Dendritic cell treated with granulocyte-macrophage colony-stimulating factor and Interleukin-4, amounts not matched to agents 40 ng/mL and 50 ng/mL, for 4 days (primary cell): Measurements from ENCODE around the gene ARL8A.
"Not testable (repeated sequence)": the region's sequence is repeated elsewhere in the genome, so short reads cannot be mapped to it uniquely, and the experiment has no call there.

Experiments used
- H3K27ac Mint-ChIP-seq: one replicate; pipeline ENCODE4 v1.8.0; 2022; ENCODE audit warnings: mild to moderate bottlenecking, mixed read lengths
- H3K27me3 Mint-ChIP-seq: one replicate; pipeline ENCODE4 v1.8.0; 2022; ENCODE audit warnings: mild to moderate bottlenecking, mixed read lengths
- H3K36me3 Mint-ChIP-seq: one replicate; pipeline ENCODE4 v1.8.0; 2022; ENCODE audit warnings: low read depth, mixed read lengths
- H3K4me1 Mint-ChIP-seq: one replicate; pipeline ENCODE4 v1.8.0; 2022; ENCODE audit warnings: low read depth, mixed read lengths
- H3K4me3 Mint-ChIP-seq: one replicate; pipeline ENCODE4 v1.8.0; 2022; ENCODE audit warnings: mild to moderate bottlenecking, moderate library complexity, mixed read lengths
- H3K9me3 Mint-ChIP-seq: one replicate; pipeline ENCODE4 v1.8.0; 2022; ENCODE audit warnings: mixed read lengths
- intact Hi-C: fragments of 100-400 bp; cut with micrococcal nuclease; formaldehyde crosslinking; loops from one replicate; pipeline ENCODE4 v1.15.0; 2022

ARL8A gene

DNA sequence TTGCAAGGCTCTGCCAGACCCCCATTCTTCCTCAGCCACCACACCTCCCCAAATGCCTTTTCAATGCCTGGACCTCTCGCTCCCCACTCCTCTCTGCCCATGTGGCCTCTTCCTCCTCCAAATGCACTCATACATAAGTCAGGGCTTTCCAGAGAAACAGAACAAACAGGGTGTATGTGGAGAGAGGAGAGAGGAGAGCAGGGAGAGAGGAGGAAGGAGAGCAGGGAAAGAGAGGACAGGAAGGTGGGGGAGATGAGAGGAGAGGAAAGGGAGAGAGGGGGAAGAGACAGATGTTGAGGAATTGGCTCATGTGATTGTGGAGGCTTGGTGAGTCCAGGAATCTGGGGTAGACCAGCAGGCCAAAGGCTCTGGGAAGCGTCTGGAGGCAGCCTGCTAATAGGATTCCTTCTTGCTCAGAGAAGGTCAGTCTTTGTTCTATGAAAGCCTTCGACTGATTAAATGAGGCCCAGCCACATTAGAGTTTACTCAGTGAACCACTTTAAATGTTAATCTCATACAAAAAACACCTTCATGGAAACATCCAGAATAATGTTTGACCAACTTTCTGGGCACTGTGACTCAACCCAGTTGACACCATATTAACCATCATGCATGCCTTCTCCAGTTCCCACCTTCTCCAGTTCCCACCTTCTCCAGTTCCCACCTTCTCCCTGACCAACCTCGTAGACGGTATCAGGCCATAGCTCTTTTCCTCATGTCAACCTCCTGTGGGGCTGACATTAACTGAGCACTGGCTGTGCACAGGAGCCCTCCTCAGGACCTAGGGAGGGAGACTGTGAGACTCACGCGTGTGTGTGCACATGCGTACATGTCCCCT lies 37.7 kb upstream of the ARL8A start:
- intact Hi-C loops = no loop called here
- Mint-ChIP-seq H3K27me3 (peaks cover 35% of the 10 kb centered on the region), H3K4me1 (peaks cover 5% of the 10 kb centered on the region), H3K27ac (no peak overlapping the region), H3K36me3 (no peaks in the 10 kb centered on the region), H3K4me3 (no peak overlapping the region), H3K9me3 (no peaks in the 10 kb centered on the region)

DNA sequence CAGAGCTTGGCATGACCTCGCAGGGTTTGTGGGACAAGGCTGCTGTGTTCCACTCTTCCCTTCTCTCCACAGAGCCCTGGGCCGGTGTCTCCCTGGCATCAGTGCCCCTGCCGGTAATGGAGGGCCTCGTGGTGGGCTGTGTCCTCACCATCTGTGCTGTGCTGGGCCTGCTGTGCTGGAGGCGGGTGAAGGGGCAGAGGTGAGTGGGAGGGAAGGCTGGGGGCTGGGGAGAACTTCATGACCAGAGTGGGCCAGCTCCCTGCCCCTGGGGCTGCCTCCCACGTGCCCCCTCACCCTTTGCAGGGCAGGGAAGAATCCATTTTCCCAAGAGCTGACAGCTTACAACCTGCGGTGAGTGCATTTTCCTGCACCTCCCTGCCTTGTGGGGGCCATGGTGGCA lies 37.0 kb upstream of the ARL8A start:
- Mint-ChIP-seq H3K4me1 (peaks cover 5% of the 10 kb centered on the region), H3K36me3 (no peaks in the 10 kb centered on the region), H3K9me3 (no peaks in the 10 kb centered on the region), H3K27me3 (peaks cover 31% of the 10 kb centered on the region), H3K4me3 (no peak overlapping the region), H3K27ac (no peak overlapping the region)
- intact Hi-C loops = no loop called here

DNA sequence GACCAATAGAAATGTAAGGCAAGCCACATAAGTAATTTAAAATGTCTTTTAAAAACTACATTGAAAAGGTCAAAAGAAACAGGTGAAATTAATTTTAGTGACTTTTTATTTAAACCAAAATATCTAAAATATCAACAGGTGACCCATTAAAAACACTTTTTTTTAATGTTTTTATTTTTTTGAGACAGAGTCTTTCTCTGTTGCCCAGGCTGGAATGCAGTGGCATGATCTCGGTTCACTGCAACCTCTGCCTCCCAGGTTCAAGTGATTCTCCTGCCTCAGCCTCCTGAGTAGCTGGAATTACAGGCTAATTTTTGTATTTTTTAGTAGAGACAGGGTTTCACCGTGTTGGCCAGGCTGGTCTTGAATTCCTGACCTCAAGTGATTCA lies 36.2 kb upstream of the ARL8A start:
- H3K27ac Mint-ChIP-seq, H3K9me3 Mint-ChIP-seq, intact Hi-C loops, H3K36me3 Mint-ChIP-seq, H3K4me3 Mint-ChIP-seq, H3K4me1 Mint-ChIP-seq: not testable (repeated sequence)
- peaks cover 25% of the 10 kb centered on the region for H3K27me3 Mint-ChIP-seq

DNA sequence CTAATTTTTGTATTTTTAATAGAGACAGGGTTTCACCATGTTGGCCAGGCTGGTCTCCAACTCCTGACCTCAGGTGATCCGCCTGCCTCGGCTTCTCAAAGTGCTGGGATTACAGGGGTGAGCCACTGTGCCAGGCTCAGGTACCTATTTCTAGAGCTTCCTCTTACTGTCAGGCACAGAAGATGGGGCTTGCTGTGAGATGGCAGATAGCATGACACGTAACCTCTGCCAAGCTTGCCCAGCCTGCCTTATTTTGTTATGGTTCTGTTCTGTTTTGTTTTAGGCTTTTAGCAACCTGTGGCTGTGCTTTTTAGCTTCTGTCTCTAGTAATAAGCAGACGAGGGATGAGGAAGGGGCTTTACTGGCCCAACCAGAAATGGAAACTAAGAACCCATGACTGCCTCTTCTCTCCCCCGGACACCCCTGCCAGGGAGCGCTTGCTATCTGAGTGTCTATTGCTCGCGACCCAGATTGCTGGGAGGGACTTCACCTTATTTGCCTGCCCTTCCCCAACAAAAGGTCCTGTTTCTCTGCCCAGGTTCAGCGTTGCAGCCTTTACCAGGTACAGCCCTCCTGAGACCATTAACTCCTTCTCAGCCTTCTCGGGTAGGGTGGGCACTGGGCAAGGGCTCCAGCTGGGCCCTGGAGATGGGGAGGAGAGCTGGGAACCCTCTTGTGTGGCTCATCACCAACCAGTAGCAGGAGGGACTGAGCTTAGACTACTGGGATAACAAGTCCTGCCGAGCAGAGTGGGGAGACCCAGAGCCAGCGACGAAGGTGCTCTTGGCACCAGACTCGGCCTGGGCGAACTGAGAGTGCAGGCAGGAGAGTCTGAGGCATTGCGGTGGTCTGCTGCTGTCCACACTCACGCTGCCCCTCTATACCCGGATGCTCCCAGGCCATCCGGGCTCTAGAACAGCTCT lies 35.6 kb upstream of the ARL8A start:
- H3K4me1 Mint-ChIP-seq = peaks cover 5% of the 10 kb centered on the region
- H3K4me3 Mint-ChIP-seq = no peak overlapping the region
- intact Hi-C loops = no loop called here
- H3K27me3 Mint-ChIP-seq = peaks cover 20% of the 10 kb centered on the region
- H3K27ac Mint-ChIP-seq = no peak overlapping the region
- H3K36me3 Mint-ChIP-seq = no peaks in the 10 kb centered on the region
- no peaks in the 10 kb centered on the region for H3K9me3 Mint-ChIP-seq

DNA sequence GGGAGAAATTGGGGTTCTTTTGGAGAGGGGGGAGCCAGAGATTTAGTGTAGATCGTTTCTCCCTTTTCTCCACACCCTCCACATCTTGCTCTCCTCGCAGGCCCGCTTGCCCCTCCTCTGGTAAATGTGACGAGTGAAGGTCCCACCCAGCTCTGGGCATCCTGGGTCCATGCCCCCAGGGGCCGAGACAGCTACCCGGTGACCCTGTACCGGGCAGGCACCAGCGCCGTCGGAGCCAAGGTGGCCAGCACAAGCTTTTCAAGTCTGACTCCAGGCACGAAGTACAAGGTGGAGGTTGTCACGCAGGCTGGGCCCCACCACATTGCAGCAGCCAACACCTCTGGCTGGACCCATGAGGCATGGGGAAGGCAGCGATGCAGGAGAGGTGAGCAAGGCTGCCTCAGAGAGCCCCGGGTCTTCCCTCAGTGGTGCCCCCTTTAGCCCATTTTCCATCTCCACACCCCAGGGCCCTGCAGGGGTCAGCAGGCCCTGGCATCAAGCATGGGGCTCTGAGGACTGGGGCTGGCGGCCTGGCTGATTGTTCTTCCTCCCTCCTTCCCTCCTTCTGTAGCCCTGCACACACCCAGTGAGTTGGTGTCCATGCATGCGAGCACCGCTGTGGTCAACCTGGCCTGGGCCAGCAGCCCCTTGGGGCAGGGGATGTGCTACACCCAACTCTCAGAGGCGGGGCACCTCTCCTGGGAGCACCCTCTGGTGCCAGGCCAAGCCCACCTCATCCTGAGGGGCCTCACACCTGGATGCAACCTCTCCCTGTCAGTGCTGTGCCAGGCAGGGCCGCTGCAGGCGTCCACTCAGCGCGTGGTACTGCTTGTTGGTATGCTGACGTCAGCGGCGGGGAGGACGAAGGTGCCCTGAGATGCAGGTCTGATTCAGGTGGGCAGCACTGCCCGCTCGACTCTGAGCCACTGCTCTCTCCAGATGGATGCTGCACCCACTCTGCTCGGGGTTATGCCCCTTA lies 32.7 kb upstream of the ARL8A start:
- Mint-ChIP-seq H3K36me3 (no peaks in the 10 kb centered on the region), H3K4me3 (no peak overlapping the region), H3K4me1 (no peaks in the 10 kb centered on the region), H3K27me3 (peaks cover 7% of the 10 kb centered on the region), H3K27ac (no peak overlapping the region), H3K9me3 (no peaks in the 10 kb centered on the region)
- intact Hi-C loops = no loop called here

DNA sequence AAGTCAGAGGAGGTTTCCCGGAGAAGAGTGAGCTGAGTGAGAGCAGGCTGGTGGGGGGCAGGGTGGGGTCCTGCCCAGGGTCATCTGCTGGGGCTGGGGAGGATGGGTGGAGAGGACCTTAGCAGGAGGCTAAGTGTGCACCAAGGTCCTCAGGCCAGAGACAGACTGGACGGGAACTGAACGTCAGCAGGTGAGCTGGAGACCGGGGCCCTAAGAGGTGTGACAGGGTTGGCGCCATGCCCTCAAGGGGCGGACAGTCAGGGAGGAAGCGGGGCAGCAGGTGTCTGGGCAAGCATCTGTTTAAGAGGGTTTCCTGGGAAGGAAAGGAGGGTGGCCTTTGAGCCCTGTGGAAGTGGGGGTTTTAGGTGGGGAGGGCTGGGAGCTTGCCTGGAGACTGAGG lies 29.5 kb upstream of the ARL8A start:
- intact Hi-C loops = no loop called here
- Mint-ChIP-seq H3K4me3 (no peak overlapping the region), H3K4me1 (no peaks in the 10 kb centered on the region), H3K9me3 (no peaks in the 10 kb centered on the region), H3K27ac (no peak overlapping the region), H3K36me3 (no peaks in the 10 kb centered on the region), H3K27me3 (peaks cover 1% of the 10 kb centered on the region)

DNA sequence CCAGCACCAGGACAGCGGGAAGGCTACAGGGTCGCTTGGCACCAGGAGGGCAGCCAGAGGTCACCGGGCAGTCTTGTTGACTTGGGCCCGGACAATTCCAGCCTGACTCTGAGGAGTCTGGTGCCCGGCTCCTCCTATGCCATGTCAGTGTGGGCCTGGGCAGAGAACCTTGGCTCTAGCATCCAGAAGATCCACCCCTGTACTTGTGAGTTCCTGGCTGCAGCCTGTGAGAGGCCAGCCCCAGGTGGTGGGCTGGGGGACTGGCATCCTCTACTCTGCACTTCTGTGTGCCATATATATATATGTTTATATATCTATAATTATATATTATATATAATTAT lies 27.4 kb upstream of the ARL8A start:
- Mint-ChIP-seq H3K27me3 (peaks cover 13% of the 10 kb centered on the region), H3K4me3 (no peak overlapping the region), H3K4me1 (no peaks in the 10 kb centered on the region), H3K9me3 (no peaks in the 10 kb centered on the region), H3K27ac (no peak overlapping the region), H3K36me3 (no peaks in the 10 kb centered on the region)
- intact Hi-C loops = no loop called here

DNA sequence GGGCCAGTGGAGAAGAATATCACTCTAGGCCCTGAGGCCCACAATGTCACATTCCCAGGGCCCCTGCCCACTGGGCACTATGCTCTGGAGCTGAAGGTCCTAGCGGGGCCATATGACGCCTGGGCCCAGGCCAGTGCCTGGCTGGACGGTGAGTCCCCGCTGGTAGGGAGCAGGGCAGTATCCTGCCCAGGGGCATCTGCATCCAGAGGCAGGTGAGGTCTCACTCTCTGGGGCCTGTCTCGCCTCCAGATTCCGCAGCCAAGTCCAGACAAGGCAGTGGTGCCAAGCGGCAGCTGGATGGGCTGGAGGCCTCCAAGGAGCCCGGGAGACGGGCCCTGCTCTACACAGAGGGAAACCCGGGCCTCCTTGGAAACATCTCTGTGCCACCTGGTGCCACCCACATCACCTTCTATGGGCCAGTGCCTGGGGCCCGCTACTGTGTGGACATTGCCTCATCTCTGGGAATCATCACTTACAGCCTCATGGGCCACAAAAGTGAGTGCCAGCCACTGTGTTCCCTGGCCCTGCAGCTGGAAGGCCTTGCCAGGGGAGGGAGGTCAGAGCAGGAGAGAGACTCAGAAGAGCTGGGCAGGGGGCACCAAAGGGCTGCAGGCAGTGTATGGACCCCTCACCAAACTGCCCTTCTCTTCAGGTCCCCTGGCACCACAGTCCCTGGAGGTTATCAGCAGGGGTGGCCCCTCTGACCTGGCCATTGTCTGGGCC lies 26.9 kb upstream of the ARL8A start:
- no peak overlapping the region for H3K4me3 Mint-ChIP-seq
- intact Hi-C loops = no loop called here
- no peaks in the 10 kb centered on the region for H3K4me1 Mint-ChIP-seq
- H3K36me3 Mint-ChIP-seq = no peaks in the 10 kb centered on the region
- H3K27me3 Mint-ChIP-seq = peaks cover 13% of the 10 kb centered on the region
- H3K27ac Mint-ChIP-seq = no peak overlapping the region
- H3K9me3 Mint-ChIP-seq = no peaks in the 10 kb centered on the region

DNA sequence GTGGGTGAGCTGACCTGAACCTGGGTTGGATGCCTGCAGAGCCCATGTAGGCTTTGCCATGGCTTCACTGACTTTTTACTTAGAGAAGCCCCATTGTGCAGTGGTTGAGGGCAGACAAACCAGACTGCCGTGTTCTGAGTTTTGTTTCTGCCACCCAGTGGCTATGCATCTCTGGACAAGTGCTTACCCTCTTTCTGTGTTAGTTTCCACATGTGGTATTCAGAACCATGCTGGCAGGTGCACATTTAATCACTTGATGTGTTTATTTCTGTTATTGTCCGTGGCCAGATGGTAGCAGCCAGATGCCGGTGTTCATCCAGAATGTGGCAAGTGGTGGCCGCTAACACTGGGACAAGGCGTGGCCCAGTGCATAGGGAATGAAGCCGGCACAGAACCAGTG lies 26.2 kb upstream of the ARL8A start:
- Mint-ChIP-seq H3K4me1 (no peaks in the 10 kb centered on the region), H3K36me3 (no peaks in the 10 kb centered on the region), H3K27ac (no peak overlapping the region), H3K9me3 (no peaks in the 10 kb centered on the region), H3K4me3 (no peak overlapping the region), H3K27me3 (peaks cover 13% of the 10 kb centered on the region)
- intact Hi-C loops = no loop called here

DNA sequence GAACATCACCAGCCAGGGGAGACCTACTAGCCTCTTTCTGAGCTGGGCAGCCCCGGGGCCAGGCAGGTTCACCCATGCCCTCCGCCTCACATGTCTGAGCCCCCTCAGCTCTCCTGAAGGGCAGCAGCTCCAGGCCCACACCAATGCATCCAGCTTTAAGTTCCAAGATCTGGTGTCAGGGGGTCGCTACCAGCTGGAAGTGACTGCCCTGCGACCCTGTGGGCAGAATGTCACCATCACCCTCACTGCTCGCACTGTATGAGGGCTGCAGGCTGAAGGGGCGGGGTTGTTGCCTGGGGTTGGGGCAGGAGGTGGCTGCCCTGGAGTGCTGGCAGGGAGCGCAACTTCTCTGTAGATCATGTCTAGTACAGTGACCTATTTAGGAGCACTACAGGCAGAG lies 24.3 kb upstream of the ARL8A start:
- H3K4me1 Mint-ChIP-seq = peaks cover 10% of the 10 kb centered on the region
- H3K36me3 Mint-ChIP-seq = no peaks in the 10 kb centered on the region
- no peak overlapping the region for H3K27ac Mint-ChIP-seq
- H3K27me3 Mint-ChIP-seq = peaks cover 13% of the 10 kb centered on the region
- H3K4me3 Mint-ChIP-seq = no peak overlapping the region
- no peaks in the 10 kb centered on the region for H3K9me3 Mint-ChIP-seq
- intact Hi-C loops = no loop called here

DNA sequence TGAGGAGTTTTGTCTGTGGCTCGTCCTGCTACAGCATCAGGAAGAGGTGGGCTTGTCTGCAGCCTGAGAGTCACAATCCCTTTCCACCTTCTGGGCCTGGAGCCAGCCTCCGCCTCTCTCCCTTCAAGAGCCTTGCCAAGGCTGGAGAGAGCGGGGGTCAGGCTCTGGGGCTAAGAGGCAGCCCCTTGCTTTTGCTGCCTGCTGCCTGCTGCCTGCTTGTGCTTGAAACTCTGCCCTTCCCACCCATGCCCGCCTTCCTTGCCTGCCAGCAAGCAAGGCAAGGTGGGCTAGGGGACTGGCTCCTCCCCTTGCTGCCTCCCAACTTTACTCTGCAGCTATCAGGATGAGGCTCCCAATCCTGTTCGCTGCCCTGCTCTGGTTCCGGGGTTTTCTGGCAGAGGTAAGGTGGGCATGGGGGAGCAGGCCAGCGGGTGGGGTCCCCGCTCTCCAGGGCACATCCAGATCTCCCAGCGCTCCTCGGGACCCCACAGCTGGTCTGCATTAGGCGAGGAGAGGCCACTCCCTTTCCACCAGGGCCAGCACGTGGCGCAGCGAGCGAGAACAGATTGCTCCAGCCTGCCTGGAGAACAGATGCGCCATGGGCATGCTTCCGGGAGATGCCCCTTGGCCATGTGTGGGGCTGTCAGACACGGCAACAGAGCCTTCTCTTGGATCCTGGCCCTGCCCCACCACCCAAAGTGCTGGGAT lies 23.3 kb upstream of the ARL8A start:
- no peaks in the 10 kb centered on the region for H3K9me3 Mint-ChIP-seq
- no peak overlapping the region for H3K27ac Mint-ChIP-seq
- intact Hi-C loops = no loop called here
- H3K36me3 Mint-ChIP-seq = no peaks in the 10 kb centered on the region
- H3K27me3 Mint-ChIP-seq = peaks cover 14% of the 10 kb centered on the region
- H3K4me1 Mint-ChIP-seq = peaks cover 20% of the 10 kb centered on the region
- no peak overlapping the region for H3K4me3 Mint-ChIP-seq

DNA sequence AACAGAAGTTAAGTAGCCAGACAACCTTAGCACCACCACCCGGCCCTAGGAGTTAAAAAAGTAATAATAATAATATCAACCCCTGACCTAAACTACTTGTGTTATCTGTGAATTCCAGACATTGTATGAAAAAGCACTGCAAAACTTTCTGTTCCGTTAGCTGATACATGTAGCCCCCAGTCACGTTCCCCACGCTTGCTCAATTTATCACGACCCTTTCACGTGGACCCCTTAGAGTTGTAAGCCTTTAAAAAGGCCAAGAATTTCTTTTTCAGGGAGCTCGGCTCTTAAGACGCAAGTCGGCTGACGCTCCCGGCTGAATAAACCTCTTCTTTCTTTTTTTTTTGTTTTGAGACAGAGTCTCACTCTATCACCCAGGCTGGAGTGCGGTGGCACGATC lies 22.5 kb upstream of the ARL8A start:
- H3K27ac Mint-ChIP-seq, H3K36me3 Mint-ChIP-seq, intact Hi-C loops, H3K9me3 Mint-ChIP-seq, H3K4me3 Mint-ChIP-seq: not testable (repeated sequence)
- Mint-ChIP-seq H3K4me1 (peaks cover 28% of the 10 kb centered on the region), H3K27me3 (peaks cover 14% of the 10 kb centered on the region)
